GM21367 (cell line): Measurements from ENCODE around the gene CCDC74B.
"Not testable (repeated sequence)": the region's sequence is repeated elsewhere in the genome, so short reads cannot be mapped to it uniquely, and the experiment has no call there.

Experiments used
- ATAC-seq: cut with Tn5 transposase; IDR thresholded peaks from one replicate; pipeline ENCODE4 v1.9.1; 2021; ENCODE audit not compliant: unreplicated experiment

Gene CCDC74B

GRCh38 chr2:130150181-130151144 lies 5.6 kb upstream of the CCDC74B start:
- no peak for ATAC-seq

- not testable (repeated sequence) for ATAC-seq
Measured at GRCh38 chr2:130148515-130148914, 3.6 kb upstream of the CCDC74B start.

- peak; percentile 31 for ATAC-seq
Measured at GRCh38 chr2:130143266-130144039, 1.5 kb downstream of the CCDC74B start.

DNA sequence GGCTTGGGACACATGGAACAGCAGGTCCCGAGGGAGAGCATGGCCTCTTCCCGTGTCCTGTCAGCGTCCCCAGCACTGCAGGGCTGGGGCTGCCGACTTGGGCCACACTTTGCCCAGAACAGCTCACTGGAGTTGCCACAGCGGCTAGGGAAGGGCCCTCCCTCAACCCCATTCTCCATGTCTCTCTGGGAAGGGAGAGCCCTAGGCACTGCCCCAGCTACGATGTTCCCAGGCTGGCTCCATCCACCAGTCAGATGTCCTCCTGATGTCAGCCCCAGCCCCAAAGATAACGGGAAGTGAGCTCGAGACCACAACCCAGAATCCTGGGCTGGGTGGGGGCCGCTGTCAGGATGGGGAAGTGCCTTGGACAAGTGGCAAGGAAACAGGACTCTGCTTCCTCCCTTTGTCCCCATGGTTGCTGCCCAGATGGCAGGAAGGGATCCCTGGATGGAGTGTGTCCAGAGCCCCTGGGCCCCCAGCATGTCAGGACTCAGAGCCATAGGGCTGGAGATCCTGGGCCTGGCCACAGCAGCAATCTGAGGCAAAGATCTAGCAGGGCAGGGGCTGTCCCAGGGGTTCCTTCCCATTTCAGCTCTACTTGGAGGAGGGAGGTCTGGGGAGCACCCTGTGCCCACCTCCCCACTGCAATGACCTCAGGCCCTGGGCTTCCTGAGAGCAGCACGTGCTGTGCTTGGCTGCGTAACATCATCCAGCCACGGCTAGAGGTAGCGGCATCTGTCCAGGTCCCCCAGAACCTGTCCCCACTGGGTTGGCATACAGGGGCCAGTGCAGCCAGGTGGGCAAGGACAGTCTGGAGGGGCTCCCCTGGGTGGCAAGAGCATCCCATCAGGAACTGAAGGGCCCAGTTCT lies 2.3 kb downstream of the CCDC74B start:
- ATAC-seq: not testable (repeated sequence)

DNA sequence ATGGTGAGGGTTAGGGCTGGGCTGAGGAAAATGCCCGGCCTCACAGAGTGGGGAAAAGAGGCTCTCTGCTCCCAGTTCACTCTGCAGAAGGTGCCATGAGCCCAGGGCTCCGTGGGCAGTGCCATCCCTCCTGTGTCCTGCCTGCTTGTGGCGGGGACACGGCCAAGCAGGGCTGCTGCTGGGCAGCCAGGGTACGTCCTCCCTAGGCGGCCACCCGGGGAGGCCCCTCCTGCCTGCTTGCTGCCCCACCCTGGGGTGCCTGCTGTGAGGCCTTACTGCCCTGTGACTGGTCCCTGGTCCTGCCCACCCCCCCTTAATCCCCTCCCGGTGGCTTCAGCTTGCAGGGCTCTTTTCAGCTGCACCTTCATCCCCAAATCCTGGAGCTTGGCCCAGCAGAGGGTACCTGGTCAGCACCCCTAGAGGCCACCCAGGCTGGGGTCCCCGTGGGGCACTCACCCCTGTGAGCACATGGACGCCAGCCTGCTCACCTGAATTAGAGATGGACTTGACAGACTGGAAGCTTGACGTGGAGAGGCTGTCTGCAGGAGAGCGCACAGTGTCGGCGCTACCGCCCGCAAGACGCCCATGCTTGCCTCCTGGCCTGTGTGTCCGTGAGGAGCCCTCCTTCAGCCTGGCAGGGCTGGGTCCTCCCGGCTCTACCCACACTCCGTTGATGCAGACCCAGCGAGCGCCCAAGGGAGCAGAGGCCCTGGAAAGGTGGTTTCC lies 3.1 kb downstream of the CCDC74B start:
- ATAC-seq: not testable (repeated sequence)

GRCh38 chr2:130141002-130141401 lies 3.9 kb downstream of the CCDC74B start:
- ATAC-seq: not testable (repeated sequence)

- ATAC-seq: not testable (repeated sequence)
Measured at GRCh38 chr2:130140516-130140915, 4.4 kb downstream of the CCDC74B start.

GRCh38 chr2:130139331-130140280 lies 5.3 kb downstream of the CCDC74B start:
- ATAC-seq: not testable (repeated sequence)

GRCh38 chr2:130138841-130139251 lies 6.1 kb downstream of the CCDC74B start:
- ATAC-seq: not testable (repeated sequence)

DNA sequence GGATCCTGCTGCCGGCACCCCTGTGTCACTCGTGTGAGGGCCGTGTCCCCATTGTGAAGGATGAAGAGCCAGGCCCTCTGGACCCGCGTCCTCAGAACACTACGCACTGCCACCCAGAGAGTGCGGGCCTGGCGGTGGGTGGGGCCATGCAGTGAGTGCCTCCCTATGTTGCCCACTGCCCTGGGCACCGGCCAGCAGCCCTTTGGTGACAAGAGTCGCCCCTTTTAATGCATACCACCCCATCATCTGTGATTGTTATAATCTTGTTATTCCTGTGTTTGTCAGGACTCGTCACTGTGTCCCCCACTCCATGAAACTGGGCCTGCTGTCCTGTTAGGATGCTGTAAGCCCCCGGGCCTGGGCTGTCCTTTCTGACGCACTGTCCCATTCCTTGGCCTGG lies 6.6 kb downstream of the CCDC74B start:
- ATAC-seq: not testable (repeated sequence)

- not testable (repeated sequence) for ATAC-seq
Measured at GRCh38 chr2:130137118-130137517, 7.8 kb downstream of the CCDC74B start.

GRCh38 chr2:130136546-130136945 lies 8.4 kb downstream of the CCDC74B start:
- not testable (repeated sequence) for ATAC-seq

- ATAC-seq: no peak
Measured at GRCh38 chr2:130135692-130136541, 9.0 kb downstream of the CCDC74B start.

DNA sequence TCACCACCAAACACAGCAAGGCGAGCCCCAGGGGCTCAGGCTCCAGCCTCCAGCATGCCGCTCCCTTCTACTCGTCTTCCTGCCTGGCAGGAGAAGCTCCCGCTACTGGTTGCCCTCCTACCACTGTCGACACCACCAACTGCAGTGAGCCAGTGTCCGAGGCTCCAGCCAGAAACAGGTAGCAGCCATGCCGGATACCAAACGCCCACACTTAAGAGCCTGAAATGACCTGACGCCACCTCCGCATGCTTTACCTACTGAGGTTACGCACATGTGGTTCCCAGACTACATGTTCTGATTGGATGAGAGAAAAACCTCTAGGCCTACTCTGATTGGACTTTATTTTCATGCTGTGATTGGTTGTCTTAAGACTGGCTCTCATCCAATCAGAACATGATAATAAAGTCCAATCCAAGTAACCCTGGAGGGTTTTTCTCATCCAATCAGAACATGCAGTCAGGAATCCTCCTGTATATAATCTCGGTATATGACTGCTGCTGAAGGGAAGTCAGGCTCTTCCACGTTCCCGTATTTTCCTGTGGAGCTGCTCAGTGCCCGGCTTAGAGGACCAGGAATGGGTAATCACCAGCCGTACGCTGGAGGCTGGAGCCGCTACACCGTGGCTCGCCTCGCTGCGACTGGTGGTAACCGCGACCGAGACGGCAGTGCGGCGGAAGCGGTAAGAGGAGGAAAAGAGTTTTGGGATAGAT lies 15.6 kb downstream of the CCDC74B start, which contains the start of gene POTEF:
Gene POTEF, minus strand, starts transcription at position 103 of the 710 bp plus-strand sequence. CDS start 8,707 bp downstream, outside the sequence.
- not testable (repeated sequence) for ATAC-seq

DNA sequence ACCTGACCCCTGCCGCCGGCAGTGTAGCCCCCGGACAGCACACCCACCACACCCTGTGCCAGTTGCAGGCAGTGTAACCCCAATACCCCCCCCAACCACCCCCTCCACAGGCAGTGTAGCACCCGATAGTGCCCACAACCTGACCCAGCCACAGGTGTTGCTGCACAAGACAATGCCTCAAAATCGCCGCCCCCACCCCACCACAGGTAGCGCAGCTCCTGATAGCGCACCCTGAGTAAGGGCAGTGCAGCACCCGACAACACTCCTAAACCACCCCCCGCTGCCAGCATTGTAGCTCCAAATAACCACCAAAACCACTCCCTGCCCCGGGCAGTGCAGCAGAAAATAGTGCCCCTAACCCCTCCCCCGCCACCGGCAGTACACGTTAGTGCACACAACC lies 16.4 kb downstream of the CCDC74B start:
- not testable (repeated sequence) for ATAC-seq

GRCh38 chr2:130127726-130128125 lies 17.2 kb downstream of the CCDC74B start:
- ATAC-seq: not testable (repeated sequence)

DNA sequence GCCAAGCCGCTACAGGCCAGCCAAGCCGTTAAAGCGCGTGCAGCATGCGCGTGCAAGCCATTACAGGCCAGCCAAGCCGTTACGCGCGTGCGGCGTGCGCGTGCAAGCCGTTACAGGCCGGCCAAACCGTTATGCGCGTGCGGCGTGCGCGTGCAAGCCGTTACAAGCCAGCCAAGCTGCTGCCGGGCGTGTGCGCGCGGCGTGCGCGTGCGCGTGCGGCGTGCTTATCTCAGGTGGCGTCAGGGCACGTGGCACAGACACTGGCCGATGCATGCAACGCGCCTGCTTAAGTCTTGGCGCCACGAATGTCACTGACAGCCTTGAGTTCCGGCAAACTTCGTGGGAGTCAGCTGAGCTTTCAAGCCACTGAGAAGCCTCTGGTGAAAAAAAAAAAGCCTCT lies 24.0 kb downstream of the CCDC74B start:
- not testable (repeated sequence) for ATAC-seq
